ENCODE results near the gene KCTD14.
"Not testable (repeated sequence)": the region's sequence is repeated elsewhere in the genome, so short reads cannot be mapped to it uniquely, and the experiment has no call there.

The KCTD14 gene

GRCh38 chr11:78022397-78023396 lies at the start of gene KCTD14:
Gene KCTD14 (minus strand): TSS chr11:78023276. CDS start chr11:78023249, 27 bp downstream.
- DNase-seq = peak; percentile 68

- no peak for DNase-seq
These were observed 49.4 kb upstream of the KCTD14 start for GRCh38 chr11:78072455-78072854.

GRCh38 chr11:78071717-78072116 lies 48.6 kb upstream of the KCTD14 start:
- DNase-seq = no peak

- DNase-seq = no peak
These were observed 47.5 kb upstream of the KCTD14 start for GRCh38 chr11:78070621-78071020.

- DNase-seq = no peak
These were observed 46.4 kb upstream of the KCTD14 start for GRCh38 chr11:78069465-78069864.

- DNase-seq = no peak
These were observed 44.6 kb upstream of the KCTD14 start for GRCh38 chr11:78067704-78068103.

GRCh38 chr11:78066471-78066870 lies 43.4 kb upstream of the KCTD14 start:
- DNase-seq = no peak

GRCh38 chr11:78065203-78065602 lies 42.1 kb upstream of the KCTD14 start:
- no peak for DNase-seq

- no peak for DNase-seq
These were observed 40.5 kb upstream of the KCTD14 start, which contains the start of gene THRSP for GRCh38 chr11:78063440-78064181. Gene THRSP (plus strand): TSS chr11:78063861. CDS start chr11:78063882, 21 bp downstream.

- DNase-seq = no peak
These were observed 39.6 kb upstream of the KCTD14 start for GRCh38 chr11:78062671-78063070.

- DNase-seq = no peak
These were observed 38.8 kb upstream of the KCTD14 start for GRCh38 chr11:78061921-78062311.

- no peak for DNase-seq
These were observed 38.2 kb upstream of the KCTD14 start for GRCh38 chr11:78061088-78061920.

GRCh38 chr11:78060533-78060932 lies 37.5 kb upstream of the KCTD14 start:
- DNase-seq = no peak

- DNase-seq = not testable (repeated sequence)
These were observed 36.8 kb upstream of the KCTD14 start for GRCh38 chr11:78059749-78060328.

- DNase-seq = no peak
These were observed 34.5 kb upstream of the KCTD14 start for GRCh38 chr11:78057462-78058055.

- DNase-seq = no peak
These were observed 33.0 kb upstream of the KCTD14 start for GRCh38 chr11:78056093-78056492.

GRCh38 chr11:78054971-78055370 lies 31.9 kb upstream of the KCTD14 start:
- no peak for DNase-seq

- DNase-seq = no peak
These were observed 28.1 kb upstream of the KCTD14 start for GRCh38 chr11:78050964-78051831.

GRCh38 chr11:78049348-78049747 lies 26.3 kb upstream of the KCTD14 start:
- DNase-seq = no peak

GRCh38 chr11:78048561-78048960 lies 25.5 kb upstream of the KCTD14 start:
- DNase-seq = no peak

- DNase-seq = no peak
These were observed 23.4 kb upstream of the KCTD14 start for GRCh38 chr11:78046486-78046854.
